ENCODE results near the gene PAQR5. TPM values are rescaled to one million over a fixed set of nuclear protein-coding genes. Genes with fewer than 3 reads are reported as not detected.
"Not testable (repeated sequence)": the region's sequence is repeated elsewhere in the genome, so short reads cannot be mapped to it uniquely, and the experiment has no call there.

PAQR5 gene
- polyA plus RNA-seq (ENCODE audit: insufficient read length in 4 of 4), result 10 to 100 TPM; 28.3 to 35.8 (median 33.6) TPM

- DNase-seq (ENCODE audit: low read depth in 4 of 4, low spot score in 2 of 4), result no peak
Observed at GRCh38 chr15:69298697-69299441, at the start of gene PAQR5. Gene PAQR5, plus strand, starts transcription at chr15:69298912. Its CDS starts 61,169 bp downstream, at chr15:69360081.

GRCh38 chr15:69253156-69253555, 45.6 kb upstream of the PAQR5 start:
- DNase-seq (ENCODE audit: low read depth in 4 of 4, low spot score in 2 of 4), result no peak

GRCh38 chr15:69265347-69265955, 33.3 kb upstream of the PAQR5 start:
- no peak for DNase-seq (ENCODE audit: low read depth in 4 of 4, low spot score in 2 of 4)

GRCh38 chr15:69271217-69271616, 27.5 kb upstream of the PAQR5 start:
- no peak for DNase-seq (ENCODE audit: low read depth in 4 of 4, low spot score in 2 of 4)

- DNase-seq (ENCODE audit: low read depth in 4 of 4, low spot score in 2 of 4), result peak in 2 of 4 donors; percentile 19 to 23
Observed at GRCh38 chr15:69272139-69272538, 26.6 kb upstream of the PAQR5 start.

- DNase-seq (ENCODE audit: low read depth in 4 of 4, low spot score in 2 of 4), result no peak
Observed at GRCh38 chr15:69272891-69273290, 25.8 kb upstream of the PAQR5 start.

- DNase-seq (ENCODE audit: low read depth in 4 of 4, low spot score in 2 of 4), result no peak
Observed at GRCh38 chr15:69275074-69275670, 23.5 kb upstream of the PAQR5 start.

- DNase-seq (ENCODE audit: low read depth in 4 of 4, low spot score in 2 of 4), result no peak
Observed at GRCh38 chr15:69275933-69276560, 22.7 kb upstream of the PAQR5 start.

GRCh38 chr15:69277316-69277715, 21.4 kb upstream of the PAQR5 start:
- no peak for DNase-seq (ENCODE audit: low read depth in 4 of 4, low spot score in 2 of 4)

- no peak for DNase-seq (ENCODE audit: low read depth in 4 of 4, low spot score in 2 of 4)
Observed at GRCh38 chr15:69279636-69280035, 19.1 kb upstream of the PAQR5 start.

GRCh38 chr15:69280783-69281182, 17.9 kb upstream of the PAQR5 start:
- DNase-seq (ENCODE audit: low read depth in 4 of 4, low spot score in 2 of 4), result no peak

GRCh38 chr15:69282104-69282743, 16.5 kb upstream of the PAQR5 start:
- no peak for DNase-seq (ENCODE audit: low read depth in 4 of 4, low spot score in 2 of 4)

GRCh38 chr15:69285834-69286233, 12.9 kb upstream of the PAQR5 start:
- DNase-seq (ENCODE audit: low read depth in 4 of 4, low spot score in 2 of 4), result no peak

- DNase-seq (ENCODE audit: low read depth in 4 of 4, low spot score in 2 of 4), result no peak
Observed at GRCh38 chr15:69288011-69288410, 10.7 kb upstream of the PAQR5 start.

GRCh38 chr15:69288531-69289341, 10.0 kb upstream of the PAQR5 start:
- DNase-seq (ENCODE audit: low read depth in 4 of 4, low spot score in 2 of 4), result no peak

GRCh38 chr15:69289342-69290146, 9.2 kb upstream of the PAQR5 start:
- no peak for DNase-seq (ENCODE audit: low read depth in 4 of 4, low spot score in 2 of 4)

- DNase-seq (ENCODE audit: low read depth in 4 of 4, low spot score in 2 of 4), result no peak
Observed at GRCh38 chr15:69290346-69291164, 8.2 kb upstream of the PAQR5 start.

GRCh38 chr15:69291651-69292050, 7.1 kb upstream of the PAQR5 start:
- DNase-seq (ENCODE audit: low read depth in 4 of 4, low spot score in 2 of 4), result not testable (repeated sequence)
